ENCODE data around the gene LAMP5.

- TF ChIP-seq CTCF (IDR thresholded peaks at IDR 0.05) (no peak), POLR2A (IDR thresholded peaks at IDR 0.05) (no peak), POLR2AphosphoS5 (IDR thresholded peaks at IDR 0.05) (no peak)
These were observed 19.6 kb downstream of the LAMP5 start for GRCh38 chr20:9534025-9534424.
